Osteocyte (in vitro differentiated cells): ENCODE measurements around the gene CHD6. TPM values are rescaled to one million over a fixed set of nuclear protein-coding genes. Genes with fewer than 3 reads are reported as not detected.

ENCODE experiments used
- DNase-seq: peaks from one replicate; pipeline ENCODE4 v3.0.0; 2021; ENCODE audit warnings: mixed read lengths; ENCODE audit not compliant: unreplicated experiment; ENCODE audit errors: extremely low spot score
- H3K27ac Mint-ChIP-seq: one replicate; pipeline ENCODE4 v1.8.0; 2021; ENCODE audit warnings: mild to moderate bottlenecking, mixed read lengths; ENCODE audit not compliant: unreplicated experiment
- H3K27me3 Mint-ChIP-seq: one replicate; pipeline ENCODE4 v1.8.0; 2021; ENCODE audit warnings: mixed read lengths; ENCODE audit not compliant: unreplicated experiment
- H3K36me3 Mint-ChIP-seq: one replicate; pipeline ENCODE4 v1.8.0; 2021; ENCODE audit warnings: mixed read lengths; ENCODE audit not compliant: unreplicated experiment
- H3K4me1 Mint-ChIP-seq: one replicate; pipeline ENCODE4 v1.8.0; 2021; ENCODE audit warnings: mixed read lengths; ENCODE audit not compliant: unreplicated experiment
- H3K4me3 Mint-ChIP-seq: one replicate; pipeline ENCODE4 v1.8.0; 2021; ENCODE audit warnings: mild to moderate bottlenecking, moderate library complexity, mixed read lengths; ENCODE audit not compliant: unreplicated experiment
- H3K9me3 Mint-ChIP-seq: one replicate; pipeline ENCODE4 v1.8.0; 2021; ENCODE audit warnings: mixed read lengths; ENCODE audit not compliant: unreplicated experiment
- total RNA-seq: library from RNA; stranded (reverse); gene quantifications from 2 replicates; pipeline ENCODE4 v1.2.1, GENCODE V29; 2021
- TF ChIP-seq, protein P1 (sequence below): fragments of 200-600 bp; sonication (generic); IDR thresholded peaks from 2 replicates; pipeline ENCODE4 v1.5.0; 2021; ENCODE audit warnings: antibody characterized with exemption, mild to moderate bottlenecking, moderate library complexity

Gene CHD6
- total RNA-seq, 1 donor from 2014 or later: 51.4 TPM

DNA sequence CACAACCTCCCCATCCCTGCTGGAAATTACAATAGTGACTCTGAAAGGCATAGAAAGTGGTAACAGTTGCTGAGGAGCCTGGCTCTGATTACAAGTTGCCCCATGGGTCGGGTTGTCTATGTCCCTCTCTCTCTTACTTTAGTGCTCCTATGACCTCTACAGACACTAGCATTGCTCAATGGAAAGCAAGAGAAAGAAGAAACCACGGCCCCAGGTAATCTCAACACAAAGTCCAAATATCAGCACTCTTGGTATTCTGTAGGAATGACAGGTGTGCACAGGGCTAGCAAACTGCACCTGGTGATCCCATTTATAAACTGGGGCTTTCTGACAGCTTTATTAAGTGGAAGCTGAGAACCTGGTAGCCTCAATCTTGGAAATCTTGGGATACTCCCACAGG, 171.2 kb downstream of the CHD6 start:
- no peak for DNase-seq
- no peaks in the 10 kb centered on the region for H3K9me3 Mint-ChIP-seq
- H3K36me3 Mint-ChIP-seq: peaks cover 70% of the 10 kb centered on the region
- no peaks in the 10 kb centered on the region for H3K4me1 Mint-ChIP-seq
- H3K4me3 Mint-ChIP-seq: no peak overlapping the region
- TF ChIP-seq, protein P1, sequence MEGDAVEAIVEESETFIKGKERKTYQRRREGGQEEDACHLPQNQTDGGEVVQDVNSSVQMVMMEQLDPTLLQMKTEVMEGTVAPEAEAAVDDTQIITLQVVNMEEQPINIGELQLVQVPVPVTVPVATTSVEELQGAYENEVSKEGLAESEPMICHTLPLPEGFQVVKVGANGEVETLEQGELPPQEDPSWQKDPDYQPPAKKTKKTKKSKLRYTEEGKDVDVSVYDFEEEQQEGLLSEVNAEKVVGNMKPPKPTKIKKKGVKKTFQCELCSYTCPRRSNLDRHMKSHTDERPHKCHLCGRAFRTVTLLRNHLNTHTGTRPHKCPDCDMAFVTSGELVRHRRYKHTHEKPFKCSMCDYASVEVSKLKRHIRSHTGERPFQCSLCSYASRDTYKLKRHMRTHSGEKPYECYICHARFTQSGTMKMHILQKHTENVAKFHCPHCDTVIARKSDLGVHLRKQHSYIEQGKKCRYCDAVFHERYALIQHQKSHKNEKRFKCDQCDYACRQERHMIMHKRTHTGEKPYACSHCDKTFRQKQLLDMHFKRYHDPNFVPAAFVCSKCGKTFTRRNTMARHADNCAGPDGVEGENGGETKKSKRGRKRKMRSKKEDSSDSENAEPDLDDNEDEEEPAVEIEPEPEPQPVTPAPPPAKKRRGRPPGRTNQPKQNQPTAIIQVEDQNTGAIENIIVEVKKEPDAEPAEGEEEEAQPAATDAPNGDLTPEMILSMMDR: no peak
- H3K27ac Mint-ChIP-seq: no peak overlapping the region
- no peaks in the 10 kb centered on the region for H3K27me3 Mint-ChIP-seq

DNA sequence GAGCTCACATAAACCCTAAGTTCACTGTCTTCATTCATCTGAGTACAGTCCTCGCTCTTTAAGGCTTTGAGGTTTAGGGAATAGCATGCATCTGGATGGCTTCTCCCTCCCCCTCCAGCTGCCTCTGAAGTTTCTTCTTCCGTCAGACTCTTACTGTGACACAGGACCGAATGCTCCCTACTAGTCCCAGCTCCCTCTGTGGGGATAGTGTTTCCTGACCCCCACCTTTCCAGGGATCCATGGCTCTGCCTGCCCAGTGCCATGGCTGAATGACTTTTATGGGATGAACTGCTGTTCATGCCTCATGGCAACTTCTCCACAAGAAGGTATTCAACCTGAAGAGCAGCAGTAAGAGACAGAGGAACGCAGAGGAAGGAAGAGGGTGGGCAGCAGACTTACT, 171.7 kb downstream of the CHD6 start:
- no peak overlapping the region for H3K4me3 Mint-ChIP-seq
- no peaks in the 10 kb centered on the region for H3K27me3 Mint-ChIP-seq
- DNase-seq: no peak
- no peak overlapping the region for H3K27ac Mint-ChIP-seq
- TF ChIP-seq, protein P1: no peak
- H3K36me3 Mint-ChIP-seq: peaks cover 72% of the 10 kb centered on the region
- H3K9me3 Mint-ChIP-seq: no peaks in the 10 kb centered on the region
- no peaks in the 10 kb centered on the region for H3K4me1 Mint-ChIP-seq

DNA sequence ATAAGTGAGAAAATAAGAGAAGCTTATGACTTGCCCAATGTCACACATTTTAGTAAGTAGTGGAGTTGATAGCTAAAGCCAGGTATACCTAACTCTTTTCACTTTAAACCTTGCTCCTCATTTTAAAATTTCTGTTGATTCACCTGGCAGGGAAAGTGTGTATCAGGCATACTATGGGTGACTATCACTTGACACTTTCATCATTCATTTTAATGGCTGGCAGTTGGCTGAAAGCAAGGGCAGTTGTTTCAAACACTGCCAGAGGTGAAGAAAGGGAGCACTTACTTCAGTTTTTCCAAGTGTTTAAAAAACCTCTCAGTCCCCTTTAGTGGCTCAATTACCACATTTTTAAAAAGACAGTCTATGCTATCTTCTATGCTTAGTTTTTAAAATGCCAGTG, 173.4 kb downstream of the CHD6 start:
- no peak for DNase-seq
- no peak overlapping the region for H3K4me3 Mint-ChIP-seq
- H3K4me1 Mint-ChIP-seq: no peaks in the 10 kb centered on the region
- TF ChIP-seq, protein P1: no peak
- H3K27me3 Mint-ChIP-seq: no peaks in the 10 kb centered on the region
- no peaks in the 10 kb centered on the region for H3K9me3 Mint-ChIP-seq
- peaks cover 68% of the 10 kb centered on the region for H3K36me3 Mint-ChIP-seq
- no peak overlapping the region for H3K27ac Mint-ChIP-seq

DNA sequence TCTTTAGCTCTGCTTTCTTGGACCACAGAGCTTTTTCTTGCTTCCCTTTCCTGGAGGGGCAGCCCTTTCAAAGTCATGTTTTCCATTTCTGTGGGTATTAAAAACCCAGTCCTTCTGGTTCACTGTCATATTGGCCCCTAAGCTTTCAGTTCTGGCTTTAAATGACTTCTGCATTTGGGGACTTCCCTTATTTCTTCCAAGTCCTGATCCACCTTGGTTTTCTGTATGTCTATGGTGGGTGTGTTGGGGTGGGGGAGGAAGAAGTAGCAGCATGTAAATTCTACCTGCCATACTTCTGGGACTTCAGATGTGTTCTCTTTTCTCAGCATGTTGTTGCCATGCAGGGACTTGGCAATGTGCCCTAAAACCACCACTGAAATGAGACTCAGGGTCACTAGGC, 174.5 kb downstream of the CHD6 start:
- no peaks in the 10 kb centered on the region for H3K9me3 Mint-ChIP-seq
- no peak for DNase-seq
- no peaks in the 10 kb centered on the region for H3K27me3 Mint-ChIP-seq
- H3K4me3 Mint-ChIP-seq: no peak overlapping the region
- no peaks in the 10 kb centered on the region for H3K4me1 Mint-ChIP-seq
- no peak overlapping the region for H3K27ac Mint-ChIP-seq
- H3K36me3 Mint-ChIP-seq: peaks cover 77% of the 10 kb centered on the region
- TF ChIP-seq, protein P1: no peak

DNA sequence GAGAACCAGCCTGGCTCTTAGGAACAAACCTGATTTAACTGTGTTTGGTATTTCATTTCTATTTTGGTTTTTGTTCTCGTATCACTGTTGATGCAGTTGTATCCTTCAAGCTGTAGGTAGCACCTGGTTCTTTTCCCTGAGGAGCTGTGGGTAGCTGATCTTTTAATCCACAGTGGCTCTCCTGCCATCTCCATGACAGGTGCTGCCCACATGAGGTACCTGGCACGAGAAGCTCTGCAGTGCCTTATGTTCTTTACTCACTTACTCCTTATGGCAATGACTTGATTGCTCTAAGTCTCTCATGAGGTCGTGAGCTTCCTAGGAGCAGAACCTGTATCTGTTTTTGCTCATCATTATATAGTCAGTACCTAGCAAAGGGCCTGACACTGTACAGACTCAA, 177.3 kb downstream of the CHD6 start:
- H3K4me3 Mint-ChIP-seq: no peak overlapping the region
- TF ChIP-seq, protein P1: no peak
- DNase-seq: no peak
- no peaks in the 10 kb centered on the region for H3K4me1 Mint-ChIP-seq
- no peak overlapping the region for H3K27ac Mint-ChIP-seq
- H3K9me3 Mint-ChIP-seq: no peaks in the 10 kb centered on the region
- no peaks in the 10 kb centered on the region for H3K27me3 Mint-ChIP-seq
- H3K36me3 Mint-ChIP-seq: peaks cover 69% of the 10 kb centered on the region
